COLO668 (cell line): ENCODE results near the gene C1GALT1.

ENCODE experiments used
- DNase-seq: peaks from one replicate; lab custom pipeline; 2025; ENCODE audit not compliant: unreplicated experiment; lab: John Stamatoyannopoulos, UW

Gene C1GALT1

GRCh38 chr7:7265081-7266075, 83.0 kb downstream of the C1GALT1 start:
- no peak for DNase-seq

GRCh38 chr7:7266257-7266881, 84.0 kb downstream of the C1GALT1 start:
- no peak for DNase-seq

- DNase-seq, result no peak
Observed at GRCh38 chr7:7271094-7271874, 88.9 kb downstream of the C1GALT1 start.

GRCh38 chr7:7272294-7272693, 90.0 kb downstream of the C1GALT1 start:
- no peak for DNase-seq

- DNase-seq, result no peak
Observed at GRCh38 chr7:7274782-7275181, 92.4 kb downstream of the C1GALT1 start.

- no peak for DNase-seq
Observed at GRCh38 chr7:7276161-7276560, 93.8 kb downstream of the C1GALT1 start.

GRCh38 chr7:7290429-7291122, 108.2 kb downstream of the C1GALT1 start:
- DNase-seq, result no peak

GRCh38 chr7:7292085-7292484, 109.7 kb downstream of the C1GALT1 start:
- no peak for DNase-seq

GRCh38 chr7:7292608-7293007, 110.3 kb downstream of the C1GALT1 start:
- DNase-seq, result no peak

- DNase-seq, result no peak
Observed at GRCh38 chr7:7293092-7293491, 110.7 kb downstream of the C1GALT1 start.

GRCh38 chr7:7294911-7295310, 112.6 kb downstream of the C1GALT1 start:
- DNase-seq, result no peak
